Astrocyte of the spinal cord (primary cell): Measurements from ENCODE around the gene HOXC5.
"Not testable (repeated sequence)": the region's sequence is repeated elsewhere in the genome, so short reads cannot be mapped to it uniquely, and the experiment has no call there.

Experiments used
- DNase-seq: peaks from one replicate; pipeline ENCODE4 v3.0.0; 2011; ENCODE audit warnings: low read depth, low spot score
- H3K4me3 ChIP-seq: 2 replicates; pipeline ENCODE4 v1.5.1; 2011; ENCODE audit warnings: low read depth, mild to moderate bottlenecking, low read length, moderate library complexity
- CTCF ChIP-seq: IDR thresholded peaks from 2 replicates; pipeline ENCODE4 v1.5.1; 2012; ENCODE audit warnings: low read depth, mild to moderate bottlenecking, low read length, inconsistent platforms
- in situ Hi-C: cut with HindIII; loops from 2 replicates; pipeline ENCODE4 v1.10.0; 2017; ENCODE audit warnings: low sequenced_read_pairs

Gene HOXC5

GRCh38 chr12:54075409-54075808 is 42.6 kb downstream of the HOXC5 start:
- in situ Hi-C loops = no loop called here
- TF ChIP-seq CTCF = no peak

GRCh38 chr12:54075974-54076373 is 43.1 kb downstream of the HOXC5 start:
- no peak for DNase-seq
- no peak for TF ChIP-seq CTCF

More at GRCh38 chr12:54075409-54075808, 42.6 kb downstream of the HOXC5 start:
- H3K4me3 ChIP-seq = no peak overlapping the region
- DNase-seq = no peak

GRCh38 chr12:54077843-54078242 is 45.0 kb downstream of the HOXC5 start:
- in situ Hi-C loops = not testable (repeated sequence)
- H3K4me3 ChIP-seq = peak overlapping the region; percentile 28
- DNase-seq = peak; percentile 48

More at GRCh38 chr12:54075974-54076373, 43.1 kb downstream of the HOXC5 start:
- in situ Hi-C loops = no loop called here
- H3K4me3 ChIP-seq = no peak overlapping the region

DNA sequence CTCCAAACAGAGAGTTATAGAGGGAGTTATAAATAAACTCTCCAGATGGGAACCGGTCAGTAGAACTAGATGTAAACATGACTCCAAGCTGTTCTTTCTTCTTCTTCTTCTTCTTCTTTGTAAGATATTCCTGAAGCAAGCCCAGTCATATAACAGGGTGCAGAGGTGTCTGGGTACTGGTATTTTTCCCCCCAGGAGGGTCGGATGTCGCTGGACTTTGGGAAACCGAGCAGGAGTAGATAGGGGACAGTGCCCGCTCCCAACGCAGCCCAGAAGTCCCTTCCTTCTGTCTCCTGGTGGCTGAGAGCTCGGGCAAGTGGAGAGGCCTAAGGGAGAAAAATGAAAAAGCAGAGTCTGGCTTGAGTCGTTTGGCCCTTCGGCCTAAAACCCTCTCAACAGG is 46.3 kb downstream of the HOXC5 start:
- H3K4me3 ChIP-seq = peak overlapping the region; percentile 37
- peak; percentile 53 for DNase-seq
- in situ Hi-C loops = not testable (repeated sequence)

- DNase-seq = peak; percentile 54
- in situ Hi-C loops = not testable (repeated sequence)
Observed at GRCh38 chr12:54080008-54080924, 47.4 kb downstream of the HOXC5 start.

DNA sequence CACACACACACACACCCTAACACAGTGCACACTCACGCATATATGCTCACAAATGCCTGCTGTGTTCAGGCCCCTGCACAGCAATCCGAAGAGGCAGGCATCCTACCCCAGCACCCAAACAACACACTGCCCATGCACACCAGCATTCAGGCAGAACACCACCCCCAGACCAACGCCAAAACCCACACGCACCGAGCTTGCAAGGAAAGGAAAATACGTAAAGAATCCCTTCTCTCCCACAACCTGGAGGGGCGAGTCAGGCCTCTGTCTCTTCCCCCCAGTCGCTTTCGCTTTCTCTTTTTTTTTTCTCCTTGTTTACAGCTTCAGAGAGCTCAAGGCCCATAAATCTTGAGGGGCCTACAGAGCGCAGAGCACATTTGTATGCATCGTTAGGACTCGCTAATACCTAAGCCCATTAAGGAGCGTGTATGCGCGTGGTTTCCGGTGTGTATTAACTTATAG is 48.2 kb downstream of the HOXC5 start:
- in situ Hi-C loops = not testable (repeated sequence)
- DNase-seq = peak; percentile 71

More at GRCh38 chr12:54080008-54080924, 47.4 kb downstream of the HOXC5 start:
- H3K4me3 ChIP-seq = peak overlapping the region; percentile 24

GRCh38 chr12:54081581-54082396 is 48.9 kb downstream of the HOXC5 start:
- in situ Hi-C loops = not testable (repeated sequence)
- peak overlapping the region; percentile 20 for H3K4me3 ChIP-seq
- DNase-seq = peak; percentile 47

More for the DNA sequence above, 48.2 kb downstream of the HOXC5 start:
- H3K4me3 ChIP-seq = peak overlapping the region; percentile 22

DNA sequence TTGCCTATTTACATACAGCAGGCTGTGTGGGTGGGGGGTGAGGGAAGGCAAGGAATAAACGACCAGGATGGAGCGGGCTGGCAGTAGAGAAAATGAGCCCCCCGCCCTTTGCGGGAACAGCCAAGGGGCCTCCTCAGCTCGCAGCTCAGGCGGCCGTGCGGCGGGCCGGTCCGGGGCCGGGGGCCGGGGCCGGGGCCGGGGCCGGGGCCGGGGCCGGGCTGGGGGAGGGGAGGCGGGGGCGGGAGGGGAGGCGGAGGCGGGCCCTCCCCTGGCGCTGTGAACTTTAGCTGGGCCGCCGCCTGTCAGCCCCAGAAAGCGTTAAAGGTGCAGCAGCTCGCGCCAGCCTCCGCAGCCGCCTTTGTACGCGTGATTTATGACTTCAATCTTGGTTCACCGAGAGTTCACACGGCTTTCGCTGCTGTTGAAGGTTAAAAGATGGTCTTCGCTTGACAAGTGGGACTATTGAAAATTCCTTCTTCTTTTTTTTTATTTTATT is 49.6 kb downstream of the HOXC5 start:
- TF ChIP-seq CTCF = no peak
- in situ Hi-C loops = no loop called here
- H3K4me3 ChIP-seq = peak overlapping the region; percentile 20
- DNase-seq = peak; percentile 20
